ENCODE measurements around the gene PTPN14. TPM values are rescaled to one million over a fixed set of nuclear protein-coding genes. Genes with fewer than 3 reads are reported as not detected.

Gene PTPN14
- total RNA-seq, 1 experiment from 2014 or later = 76.4 TPM

GRCh38 chr1:214472364-214472763 lies 79.0 kb downstream of the PTPN14 start:
- Histone ChIP-seq H2BK15ac (ENCODE audit: low read depth, low read length) (no peak overlapping the region), H3K4me2 (ENCODE audit: insufficient read depth, insufficient read length, low read length) (no peak overlapping the region)
- H3K9me3 Mint-ChIP-seq = no peaks in the 10 kb centered on the region

More at GRCh38 chr1:214472364-214472763, 79.0 kb downstream of the PTPN14 start:
- Histone ChIP-seq H3K27ac (ENCODE audit: insufficient read length, low read depth, low read length) (no peak overlapping the region), H3K56ac (ENCODE audit: insufficient read length, low read depth, low read length) (no peak overlapping the region), H3K9ac (ENCODE audit: extremely low read depth, insufficient read length, low read length) (no peak overlapping the region), H3K9me3 (ENCODE audit: control insufficient read depth, low read depth, low read length) (no peaks in the 10 kb centered on the region), H3K18ac (ENCODE audit: insufficient read length, low read depth, low read length) (no peak overlapping the region), H3K79me1 (ENCODE audit: insufficient read depth, low read depth, low read length, poor library complexity, severe bottlenecking) (peaks cover 4% of the 10 kb centered on the region), H2BK120ac (ENCODE audit: low read depth, low read length, poor library complexity, severe bottlenecking) (no peak overlapping the region), H2BK20ac (ENCODE audit: low read depth, low read length, poor library complexity, severe bottlenecking) (no peak overlapping the region), H4K8ac (replicated peaks; ENCODE audit: insufficient read length, low read depth, low read length) (no peak overlapping the region), H4K5ac (ENCODE audit: insufficient read length, low read depth, low read length) (no peak overlapping the region), H4K91ac (ENCODE audit: insufficient read length, low read depth, low read length) (no peak overlapping the region), H2AK5ac (ENCODE audit: insufficient read length, low read length) (no peak overlapping the region), H3K23ac (ENCODE audit: insufficient read length, low read depth, low read length) (no peak overlapping the region), H2BK5ac (ENCODE audit: insufficient read length, low read length) (no peak overlapping the region), H3K4ac (ENCODE audit: low read depth, low read length) (no peak overlapping the region; the same call in 1 of the 2 replicates), H4K20me1 (ENCODE audit: control insufficient read depth, insufficient read depth, insufficient read length) (no peaks in the 10 kb centered on the region), H3K4me1 (ENCODE audit: insufficient read depth, low read length) (peaks cover 25% of the 10 kb centered on the region), H3K79me2 (ENCODE audit: insufficient read depth, low read length) (peaks cover 23% of the 10 kb centered on the region; the same call in 1 of the 2 replicates), H2BK12ac (ENCODE audit: insufficient read length, low read depth, low read length) (no peak overlapping the region), H3K27me3 (ENCODE audit: insufficient read depth, low read length) (no peaks in the 10 kb centered on the region), H2AFZ (ENCODE audit: low read length) (no peak overlapping the region), H3K23me2 (ENCODE audit: insufficient read length, low read depth, low read length, poor library complexity, severe bottlenecking) (no peaks in the 10 kb centered on the region), H3T11ph (ENCODE audit: low read length) (no peak overlapping the region), H3K14ac (ENCODE audit: insufficient read depth, low read length) (no peak overlapping the region)
- Mint-ChIP-seq H3K27ac (peak overlapping the region in 1 of 3 experiments; percentile 58; a peak in 2 of 7 replicates), H3K27me3 (ENCODE audit: low read depth) (no peaks in the 10 kb centered on the region), H3K36me3 (ENCODE audit: insufficient read depth in 1 of 3, low read depth in 3 of 3) (no peaks in the 10 kb centered on the region; a peak in 1 of 7 replicates), H3K4me3 (no peak overlapping the region), H3K4me1 (peaks cover 64 to 73% of the 10 kb centered on the region in 2 experiments)
- DNase-seq = no peak
- no peak for TF ChIP-seq CTCF (conservative IDR thresholded peaks at IDR 0.05)
